GM19193 (cell line): ENCODE data around the gene SUMO2.

Experiments used
- POLR2A ChIP-seq: IDR thresholded peaks from 4 replicates; pipeline ENCODE4 v1.6.1; 2011; ENCODE audit not compliant: insufficient read depth, insufficient read length; ENCODE audit errors: extremely low read depth

Gene SUMO2

DNA sequence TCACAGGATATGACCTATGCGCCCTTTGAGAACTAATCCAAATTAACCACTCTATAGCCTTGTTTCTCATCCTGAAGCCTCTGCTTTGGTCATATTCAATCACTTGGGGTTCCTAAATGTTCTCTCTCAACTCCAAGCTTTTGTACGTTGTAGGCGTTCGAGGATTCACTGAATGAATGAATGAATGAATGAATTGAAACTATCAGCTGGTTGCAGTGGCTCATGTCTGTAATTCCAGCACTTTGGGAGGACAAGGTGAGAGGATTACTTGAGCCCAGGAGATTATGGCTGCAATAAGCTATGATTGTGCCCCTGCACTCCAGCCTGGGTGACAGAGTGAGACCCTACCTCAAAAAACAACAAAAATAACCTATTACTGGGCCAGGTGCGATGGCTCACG is 5.9 kb upstream of the SUMO2 start:
- no peak for TF ChIP-seq POLR2A

DNA sequence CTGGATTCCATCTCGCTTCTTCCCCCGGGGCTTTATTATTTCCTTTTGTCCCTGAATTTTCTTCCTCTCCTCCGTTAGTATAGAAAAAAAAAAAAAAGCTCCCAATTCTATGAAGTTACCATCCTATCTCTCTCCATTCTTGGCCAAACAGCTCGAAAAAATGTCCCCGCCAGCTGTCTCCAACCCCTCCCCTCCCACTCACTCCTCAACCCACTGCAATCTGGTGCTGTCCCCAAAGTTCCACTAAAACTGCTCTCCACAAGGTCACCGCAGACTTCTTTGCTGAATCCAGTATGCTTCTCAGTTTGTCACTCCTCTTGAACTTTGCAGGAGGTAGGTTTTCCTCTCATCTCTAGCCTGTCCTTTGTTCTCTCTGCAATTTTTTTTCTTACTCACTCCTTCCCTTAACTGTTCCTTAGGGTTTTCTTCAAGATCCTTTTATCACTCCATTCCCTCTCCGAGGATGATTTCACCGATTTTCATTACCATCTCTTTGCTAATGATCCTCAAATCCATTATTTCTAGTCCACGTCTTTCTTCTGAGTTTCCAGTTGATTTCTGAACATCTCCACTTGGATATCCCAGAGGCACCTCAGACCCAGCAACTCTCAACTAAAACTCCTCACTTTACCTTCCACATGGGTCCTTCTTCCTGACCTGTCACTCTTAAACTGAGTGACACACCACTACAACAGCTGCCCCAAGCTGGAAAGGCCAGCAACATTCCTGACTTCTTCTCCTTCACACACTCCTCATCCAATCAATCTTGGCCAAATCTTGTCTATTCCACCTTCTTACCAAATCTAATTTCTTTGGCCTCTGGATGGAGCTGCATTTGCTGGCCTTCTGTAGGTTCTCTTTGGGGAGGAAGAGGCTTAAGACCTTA is 1.5 kb upstream of the SUMO2 start:
- no peak for TF ChIP-seq POLR2A

DNA sequence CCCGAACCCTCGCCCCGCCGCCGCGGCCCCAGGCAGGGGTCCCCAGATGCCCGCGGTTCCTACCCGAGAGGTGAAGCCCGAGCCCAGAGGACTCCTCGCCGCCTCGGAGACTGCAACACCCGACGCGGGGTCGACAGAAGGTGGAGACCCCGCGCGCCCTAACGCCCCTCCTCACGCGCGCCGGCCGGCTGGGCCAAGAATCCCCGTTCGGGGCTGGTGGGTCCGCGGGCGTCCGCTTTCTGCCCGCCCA is 515 bp downstream of the SUMO2 start:
- TF ChIP-seq POLR2A: no peak

DNA sequence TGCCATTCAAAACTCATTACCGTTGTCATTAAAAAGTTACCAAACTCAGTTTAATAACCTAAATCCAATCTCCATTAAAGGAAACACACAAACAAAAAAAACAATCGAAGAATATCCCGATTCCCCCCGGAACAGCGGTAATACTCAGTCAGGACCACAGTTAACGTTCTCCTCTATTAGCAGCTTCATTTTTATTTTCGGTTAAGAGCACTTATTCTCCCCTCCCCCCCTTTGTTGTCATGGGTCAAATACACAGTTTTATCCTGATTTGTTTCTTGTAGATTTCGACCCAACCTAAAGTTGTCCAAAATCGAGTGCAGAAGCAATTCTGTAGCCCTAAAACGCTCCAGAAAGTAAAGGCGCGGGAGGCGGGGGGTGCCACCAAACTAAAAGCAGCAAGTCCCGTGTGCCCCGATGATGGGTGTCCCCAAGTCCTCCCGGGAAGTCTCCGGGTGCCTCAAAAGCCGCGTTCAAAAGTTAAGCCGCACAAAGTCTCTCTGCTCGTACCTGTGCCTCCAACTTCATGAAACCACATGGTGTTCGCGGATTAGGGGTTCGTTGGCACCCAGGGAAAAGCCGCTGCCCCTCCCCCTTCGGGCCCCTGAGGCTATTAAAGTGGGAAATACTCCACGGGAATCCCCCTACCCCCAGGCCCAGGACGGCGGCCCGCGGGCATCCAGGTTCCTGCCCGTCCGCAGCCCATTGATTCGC is 996 bp downstream of the SUMO2 start:
- no peak for TF ChIP-seq POLR2A

DNA sequence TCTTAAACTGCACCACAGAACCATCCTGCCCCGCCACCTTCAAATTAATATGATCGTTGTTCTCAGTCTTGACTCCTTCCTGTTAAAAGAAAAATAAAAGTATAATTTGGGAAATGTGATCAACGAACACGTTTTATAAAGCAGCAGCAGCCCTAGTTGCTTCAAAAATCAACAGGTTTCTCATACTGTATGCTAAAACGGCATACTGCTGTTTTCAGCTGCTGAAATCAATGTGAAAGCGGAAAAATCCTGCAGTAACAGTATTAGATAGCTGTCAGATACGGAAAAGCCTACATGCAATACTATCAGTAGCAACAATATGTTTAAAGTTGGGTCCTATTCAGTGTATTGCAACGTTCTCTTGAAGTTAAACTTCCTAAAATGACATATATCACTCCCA is 1.6 kb downstream of the SUMO2 start:
- TF ChIP-seq POLR2A: no peak

DNA sequence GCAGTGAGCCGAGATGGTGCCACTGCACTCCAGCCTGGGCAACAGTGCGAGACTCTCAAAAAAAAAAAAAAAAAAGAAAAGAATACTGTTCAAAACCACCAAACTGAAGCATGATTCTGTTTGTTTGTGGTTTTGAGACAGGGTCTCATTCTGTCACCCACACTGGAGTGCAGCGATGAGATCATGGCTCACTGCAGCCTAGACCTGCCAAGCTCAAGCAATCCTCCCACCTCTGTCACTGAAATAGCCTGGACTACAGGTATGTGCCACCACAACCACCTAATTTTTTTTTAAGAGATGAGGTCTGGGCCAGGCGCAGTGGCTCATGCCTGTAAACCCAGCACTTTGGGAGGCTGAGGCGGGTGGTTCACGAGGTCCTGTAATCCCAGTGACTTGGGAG is 4.3 kb downstream of the SUMO2 start:
- TF ChIP-seq POLR2A: no peak

DNA sequence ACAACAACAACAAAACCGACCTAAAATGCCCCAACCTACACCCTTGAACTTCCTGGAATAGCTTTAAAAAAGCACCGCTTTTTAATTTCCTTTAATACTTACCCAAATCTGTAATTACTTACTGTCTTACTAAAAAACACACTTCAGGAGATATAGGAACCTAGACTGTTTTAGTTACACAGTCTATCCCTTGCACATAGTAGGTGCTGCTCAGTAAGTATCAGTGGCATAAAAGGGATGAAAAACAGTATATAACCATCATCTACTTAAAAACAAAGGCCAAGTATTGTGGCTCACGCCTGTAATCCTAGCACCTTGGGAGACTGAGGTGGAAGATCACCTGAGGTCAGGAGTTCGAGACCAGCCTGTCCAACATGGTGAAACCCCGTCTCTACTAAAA is 6.1 kb downstream of the SUMO2 start:
- no peak for TF ChIP-seq POLR2A

DNA sequence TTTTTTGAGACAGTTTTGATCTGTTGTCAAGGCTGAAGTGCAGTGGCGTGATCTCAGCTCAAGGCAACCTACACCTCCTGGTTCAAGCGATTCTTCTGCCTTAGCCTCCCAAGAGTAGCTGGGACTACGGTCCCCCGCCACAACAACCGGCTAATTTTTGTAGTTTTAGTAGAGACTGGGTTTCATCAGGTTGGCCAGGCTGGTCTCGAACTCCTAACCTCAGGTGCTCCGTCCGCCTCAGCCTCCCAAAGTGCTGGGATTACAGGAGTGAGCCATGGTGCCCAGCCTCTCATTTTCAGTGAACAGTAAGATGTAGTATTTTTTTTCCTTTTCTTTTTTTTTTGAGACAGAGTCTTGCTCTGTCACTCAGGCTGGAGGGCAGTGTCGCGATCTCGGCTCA is 7.8 kb downstream of the SUMO2 start:
- TF ChIP-seq POLR2A: no peak

DNA sequence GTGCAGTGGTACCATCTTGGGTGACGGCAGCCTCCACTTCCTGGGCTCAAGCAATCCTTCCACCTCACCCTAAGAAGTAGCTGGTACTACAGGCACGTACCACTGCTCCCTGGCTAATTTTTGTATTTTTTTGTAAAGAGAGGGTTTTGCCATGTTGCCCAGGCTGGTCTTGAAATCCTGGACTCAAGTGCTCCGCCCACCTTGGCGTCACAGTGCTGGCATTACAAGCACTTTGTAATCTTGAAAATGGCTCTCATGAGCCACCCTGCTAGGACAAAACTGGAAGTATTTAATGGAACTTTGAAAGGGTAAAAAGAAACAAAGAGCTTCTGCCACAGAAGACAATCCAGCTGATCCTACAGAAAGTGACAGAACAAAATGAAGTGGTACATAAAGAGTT is 9.2 kb downstream of the SUMO2 start:
- TF ChIP-seq POLR2A: no peak

DNA sequence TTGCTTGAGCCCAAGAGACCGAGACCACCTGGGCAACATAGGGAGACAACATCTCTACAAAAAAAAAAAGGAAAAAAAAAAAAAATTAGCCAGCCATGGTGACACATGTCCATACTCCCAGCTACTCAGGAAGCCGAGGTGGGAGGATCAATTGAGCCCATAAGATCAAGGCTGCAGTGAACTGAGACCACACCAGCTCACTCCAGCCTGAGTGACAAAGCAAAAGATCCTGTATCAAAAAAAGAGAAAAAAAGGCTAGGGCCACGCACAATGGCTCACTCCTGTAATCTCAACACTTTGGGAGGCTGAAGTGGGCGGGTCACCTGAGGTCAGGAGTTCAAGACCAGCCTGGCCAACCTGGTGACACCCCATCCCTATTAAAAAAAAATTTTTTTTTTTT is 13.8 kb downstream of the SUMO2 start:
- no peak for TF ChIP-seq POLR2A

DNA sequence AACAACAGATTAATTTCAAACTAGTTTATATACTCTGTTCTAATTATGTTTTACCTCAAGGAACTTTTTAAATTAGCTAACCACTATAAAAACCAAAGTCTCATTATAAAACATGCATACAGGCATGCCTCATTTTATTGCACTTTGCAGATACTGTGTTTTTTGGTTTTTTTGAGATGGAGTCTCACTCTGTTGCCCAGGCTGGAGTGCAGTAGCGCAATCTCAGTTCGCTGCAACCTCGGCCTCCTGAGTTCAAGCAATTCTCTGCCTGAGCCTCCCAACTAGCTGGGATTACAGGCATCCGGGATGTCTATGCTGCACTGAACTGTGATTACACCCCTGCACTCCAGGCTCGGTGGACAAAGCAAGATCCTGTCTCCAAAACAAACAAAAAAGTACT is 19.7 kb downstream of the SUMO2 start:
- TF ChIP-seq POLR2A: no peak

DNA sequence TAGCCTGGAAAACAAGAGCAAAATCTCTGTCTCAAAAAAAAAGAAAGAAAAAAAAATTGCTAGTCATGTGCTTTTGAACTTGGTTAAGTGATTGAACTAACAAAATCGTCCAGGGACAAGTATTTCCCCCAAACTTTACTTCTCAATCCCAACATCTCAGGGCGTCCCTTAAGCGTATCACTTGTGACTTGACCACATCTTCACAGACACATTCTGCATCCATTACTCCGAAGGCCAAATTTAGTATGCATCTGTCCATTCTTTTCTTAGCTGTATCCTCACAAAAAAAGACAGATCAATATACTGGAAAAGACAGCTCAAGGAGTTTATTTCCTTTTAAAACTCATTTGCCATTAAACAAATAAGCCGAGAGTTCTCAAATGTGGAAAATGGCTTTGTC is 22.5 kb downstream of the SUMO2 start:
- no peak for TF ChIP-seq POLR2A

DNA sequence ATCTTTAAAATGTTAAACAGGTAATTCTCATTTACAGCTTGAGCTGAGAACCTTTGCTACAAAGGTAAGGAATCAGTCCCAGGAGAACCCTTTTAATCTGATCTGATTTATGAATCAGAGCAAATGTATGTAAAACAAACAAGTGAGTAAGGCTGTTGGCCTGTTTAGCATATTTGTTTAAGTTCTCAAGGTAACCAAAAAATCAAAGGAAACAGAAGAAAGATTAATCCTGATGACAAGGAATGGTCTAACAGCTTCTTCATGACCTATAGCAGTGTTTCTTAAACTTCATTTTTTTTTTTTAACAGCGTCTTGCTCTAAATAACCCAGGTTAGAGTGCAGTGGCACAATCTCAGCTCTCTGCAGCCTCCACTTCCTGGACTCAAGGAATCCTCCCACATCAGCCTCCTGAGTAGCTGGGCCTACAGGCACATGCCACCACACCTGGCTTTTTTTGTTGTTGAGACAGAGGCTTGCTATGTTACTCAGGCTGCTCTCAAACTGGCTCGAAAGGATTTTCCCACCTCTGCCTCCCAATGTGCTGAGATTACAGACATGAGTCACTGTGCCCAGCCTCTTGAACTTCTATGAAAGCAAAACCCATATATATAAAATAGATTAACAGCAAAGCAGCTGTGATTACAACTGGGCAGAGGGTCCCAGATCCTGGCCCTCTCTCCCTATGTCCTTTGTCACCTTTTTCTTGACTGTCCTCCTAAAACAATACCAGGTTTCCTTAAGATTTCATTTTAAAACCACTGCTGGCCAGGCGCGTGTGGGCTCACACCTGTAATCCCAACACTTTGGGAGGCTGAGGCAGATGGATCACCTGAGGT is 23.3 kb downstream of the SUMO2 start:
- TF ChIP-seq POLR2A: no peak

DNA sequence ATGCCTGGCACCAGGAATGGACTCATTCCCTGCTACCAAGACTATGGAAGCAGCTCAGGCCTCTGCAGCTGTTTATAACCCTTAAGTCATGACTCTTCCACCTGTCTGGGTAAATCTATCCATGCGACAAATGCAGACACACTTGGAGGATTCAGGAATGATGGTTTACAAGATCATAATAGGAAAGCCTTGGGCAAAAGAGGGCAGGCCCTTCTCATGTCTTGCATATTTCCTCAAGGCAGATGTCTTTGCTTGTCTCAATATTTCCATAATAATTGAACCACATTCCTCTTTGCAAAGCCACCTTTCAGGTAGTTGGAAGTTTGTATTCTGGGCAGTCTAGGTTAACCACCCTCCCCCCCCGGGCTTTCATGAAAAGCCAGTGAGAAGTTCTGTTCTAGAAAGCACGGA is 27.6 kb downstream of the SUMO2 start:
- no peak for TF ChIP-seq POLR2A
